HG02571 (cell line): ENCODE measurements around the gene CELSR1.
"Not testable (repeated sequence)": the region's sequence is repeated elsewhere in the genome, so short reads cannot be mapped to it uniquely, and the experiment has no call there.

Experiments
- ATAC-seq: cut with Tn5 transposase; IDR thresholded peaks from one replicate; pipeline ENCODE4 v1.9.1; 2021; ENCODE audit warnings: mild to moderate bottlenecking, moderate library complexity; ENCODE audit not compliant: unreplicated experiment

CELSR1 gene

GRCh38 chr22:46335201-46336118 lies 202.0 kb downstream of the CELSR1 start, which contains the start of gene TRMU:
TSS of gene TRMU (plus strand) at chr22:46335714. CDS start at chr22:46335765, 51 bp downstream.
- ATAC-seq, result peak; percentile 77

- ATAC-seq, result no peak
Observed at GRCh38 chr22:46331496-46331895, 205.9 kb downstream of the CELSR1 start.

- no peak for ATAC-seq
Observed at GRCh38 chr22:46330426-46330825, 207.0 kb downstream of the CELSR1 start.

- no peak for ATAC-seq
Observed at GRCh38 chr22:46329616-46330015, 207.8 kb downstream of the CELSR1 start.

GRCh38 chr22:46328797-46329196 lies 208.6 kb downstream of the CELSR1 start:
- ATAC-seq, result no peak

- no peak for ATAC-seq
Observed at GRCh38 chr22:46327691-46328465, 209.5 kb downstream of the CELSR1 start.

GRCh38 chr22:46326066-46326680 lies 211.2 kb downstream of the CELSR1 start:
- ATAC-seq, result no peak

- ATAC-seq, result no peak
Observed at GRCh38 chr22:46323162-46323561, 214.3 kb downstream of the CELSR1 start.

GRCh38 chr22:46322711-46323110 lies 214.7 kb downstream of the CELSR1 start:
- ATAC-seq, result no peak

GRCh38 chr22:46320716-46321386 lies 216.6 kb downstream of the CELSR1 start:
- no peak for ATAC-seq

GRCh38 chr22:46320166-46320710 lies 217.2 kb downstream of the CELSR1 start:
- ATAC-seq, result no peak

- ATAC-seq, result no peak
Observed at GRCh38 chr22:46319319-46319718, 218.1 kb downstream of the CELSR1 start.

- ATAC-seq, result no peak
Observed at GRCh38 chr22:46318576-46318975, 218.8 kb downstream of the CELSR1 start.

- ATAC-seq, result no peak
Observed at GRCh38 chr22:46317646-46318045, 219.8 kb downstream of the CELSR1 start.

GRCh38 chr22:46315976-46316375 lies 221.4 kb downstream of the CELSR1 start:
- no peak for ATAC-seq

GRCh38 chr22:46312848-46313247 lies 224.6 kb downstream of the CELSR1 start:
- ATAC-seq, result not testable (repeated sequence)

- no peak for ATAC-seq
Observed at GRCh38 chr22:46312056-46312455, 225.4 kb downstream of the CELSR1 start.
